ENCODE results near the gene BTNL8. TPM values are rescaled to one million over a fixed set of nuclear protein-coding genes. Genes with fewer than 3 reads are reported as not detected.

The BTNL8 gene
- total RNA-seq, 1 donor from 2014 or later, result 0.59 TPM

DNA sequence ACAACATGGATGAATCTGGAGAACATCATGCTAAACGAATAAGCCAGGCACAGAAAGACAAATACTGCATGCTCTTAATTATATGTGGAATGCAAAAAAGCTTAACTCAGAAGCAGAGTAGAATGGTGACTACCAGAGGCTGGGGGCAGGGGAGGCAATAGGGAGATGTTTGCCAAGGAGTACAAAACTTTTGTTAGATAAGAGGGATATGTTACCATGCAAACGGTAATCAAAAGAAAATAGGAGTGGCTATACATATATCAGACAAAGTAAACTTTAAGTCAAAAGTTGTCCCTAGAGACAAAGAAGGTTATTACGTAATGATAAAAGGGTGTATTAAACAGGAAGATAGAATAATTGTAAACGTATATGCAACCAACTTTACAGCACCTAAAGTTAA is 71.9 kb downstream of the BTNL8 start:
- TF ChIP-seq, protein P1, sequence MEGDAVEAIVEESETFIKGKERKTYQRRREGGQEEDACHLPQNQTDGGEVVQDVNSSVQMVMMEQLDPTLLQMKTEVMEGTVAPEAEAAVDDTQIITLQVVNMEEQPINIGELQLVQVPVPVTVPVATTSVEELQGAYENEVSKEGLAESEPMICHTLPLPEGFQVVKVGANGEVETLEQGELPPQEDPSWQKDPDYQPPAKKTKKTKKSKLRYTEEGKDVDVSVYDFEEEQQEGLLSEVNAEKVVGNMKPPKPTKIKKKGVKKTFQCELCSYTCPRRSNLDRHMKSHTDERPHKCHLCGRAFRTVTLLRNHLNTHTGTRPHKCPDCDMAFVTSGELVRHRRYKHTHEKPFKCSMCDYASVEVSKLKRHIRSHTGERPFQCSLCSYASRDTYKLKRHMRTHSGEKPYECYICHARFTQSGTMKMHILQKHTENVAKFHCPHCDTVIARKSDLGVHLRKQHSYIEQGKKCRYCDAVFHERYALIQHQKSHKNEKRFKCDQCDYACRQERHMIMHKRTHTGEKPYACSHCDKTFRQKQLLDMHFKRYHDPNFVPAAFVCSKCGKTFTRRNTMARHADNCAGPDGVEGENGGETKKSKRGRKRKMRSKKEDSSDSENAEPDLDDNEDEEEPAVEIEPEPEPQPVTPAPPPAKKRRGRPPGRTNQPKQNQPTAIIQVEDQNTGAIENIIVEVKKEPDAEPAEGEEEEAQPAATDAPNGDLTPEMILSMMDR (IDR thresholded peaks at IDR 0.05; ENCODE audit: unreplicated experiment), result no peak
- H3K4me3 Mint-ChIP-seq (ENCODE audit: unreplicated experiment), result no peak overlapping the region
- H3K27ac Mint-ChIP-seq (ENCODE audit: unreplicated experiment), result no peak overlapping the region
- no peaks in the 10 kb centered on the region for H3K4me1 Mint-ChIP-seq (ENCODE audit: unreplicated experiment)
- DNase-seq (ENCODE audit: low spot score), result no peak
- H3K36me3 Mint-ChIP-seq (ENCODE audit: low read depth, unreplicated experiment), result no peaks in the 10 kb centered on the region
- no peaks in the 10 kb centered on the region for H3K9me3 Mint-ChIP-seq (ENCODE audit: unreplicated experiment)
- no peaks in the 10 kb centered on the region for H3K27me3 Mint-ChIP-seq (ENCODE audit: unreplicated experiment)

DNA sequence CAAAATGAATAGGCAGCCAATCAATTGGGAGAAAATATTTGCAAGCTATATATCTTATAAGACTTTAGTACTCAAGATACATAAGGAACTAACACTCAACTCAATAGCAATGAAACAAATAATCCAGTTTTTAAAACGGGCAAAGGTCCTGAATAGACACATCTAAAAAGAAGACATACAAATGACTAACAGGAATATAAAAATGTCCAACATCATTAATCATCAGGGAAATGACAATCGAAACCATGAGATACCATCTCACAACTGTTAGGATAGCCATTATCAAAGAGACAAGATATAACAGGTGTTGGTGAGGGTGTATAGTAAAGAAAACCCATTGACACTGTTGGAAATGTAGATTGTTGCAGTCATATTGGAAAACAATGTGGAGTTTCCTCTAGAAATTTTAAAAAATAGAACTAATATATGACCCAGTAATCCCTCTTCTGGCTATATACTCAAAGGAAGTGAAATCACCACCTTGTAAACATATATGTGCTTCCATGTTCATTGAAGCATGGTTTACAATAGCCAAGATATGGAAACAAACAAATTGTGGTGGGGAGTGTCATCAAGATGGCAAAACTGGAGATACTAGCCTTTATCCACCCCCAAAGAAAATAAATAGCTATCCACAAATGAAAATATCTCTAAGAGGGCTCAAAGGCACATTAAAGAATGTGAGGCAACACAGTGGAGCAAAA is 75.8 kb downstream of the BTNL8 start:
- Mint-ChIP-seq H3K36me3 (ENCODE audit: low read depth, unreplicated experiment) (no peaks in the 10 kb centered on the region), H3K4me3 (ENCODE audit: unreplicated experiment) (no peak overlapping the region), H3K27ac (ENCODE audit: unreplicated experiment) (no peak overlapping the region), H3K27me3 (ENCODE audit: unreplicated experiment) (no peaks in the 10 kb centered on the region), H3K9me3 (ENCODE audit: unreplicated experiment) (no peaks in the 10 kb centered on the region), H3K4me1 (ENCODE audit: unreplicated experiment) (no peaks in the 10 kb centered on the region)
- DNase-seq (ENCODE audit: low spot score), result no peak
- TF ChIP-seq, protein P1 (IDR thresholded peaks at IDR 0.05; ENCODE audit: unreplicated experiment), result no peak

DNA sequence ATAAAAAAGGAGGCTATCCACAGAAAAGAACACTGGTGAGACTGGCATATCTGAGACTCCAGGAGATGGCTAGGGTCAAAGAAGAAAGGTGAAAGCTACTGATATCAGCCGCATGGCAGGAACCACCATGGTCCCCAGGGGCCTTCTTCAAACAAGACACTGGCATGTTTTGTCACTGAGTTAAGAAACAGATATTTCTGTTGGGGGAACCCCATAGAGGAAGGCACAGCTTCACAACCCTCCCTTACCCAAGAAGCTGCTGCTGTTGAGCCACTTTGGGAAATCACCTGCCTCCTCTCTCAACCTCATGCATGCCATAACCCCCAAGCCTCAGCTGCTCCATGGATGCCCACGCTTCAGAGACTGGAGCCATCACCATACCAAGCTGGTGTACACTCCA is 76.4 kb downstream of the BTNL8 start:
- Mint-ChIP-seq H3K4me1 (ENCODE audit: unreplicated experiment) (no peaks in the 10 kb centered on the region), H3K27me3 (ENCODE audit: unreplicated experiment) (no peaks in the 10 kb centered on the region), H3K27ac (ENCODE audit: unreplicated experiment) (no peak overlapping the region), H3K9me3 (ENCODE audit: unreplicated experiment) (no peaks in the 10 kb centered on the region), H3K36me3 (ENCODE audit: low read depth, unreplicated experiment) (no peaks in the 10 kb centered on the region), H3K4me3 (ENCODE audit: unreplicated experiment) (no peak overlapping the region)
- no peak for DNase-seq (ENCODE audit: low spot score)
- TF ChIP-seq, protein P1 (IDR thresholded peaks at IDR 0.05; ENCODE audit: unreplicated experiment), result no peak

DNA sequence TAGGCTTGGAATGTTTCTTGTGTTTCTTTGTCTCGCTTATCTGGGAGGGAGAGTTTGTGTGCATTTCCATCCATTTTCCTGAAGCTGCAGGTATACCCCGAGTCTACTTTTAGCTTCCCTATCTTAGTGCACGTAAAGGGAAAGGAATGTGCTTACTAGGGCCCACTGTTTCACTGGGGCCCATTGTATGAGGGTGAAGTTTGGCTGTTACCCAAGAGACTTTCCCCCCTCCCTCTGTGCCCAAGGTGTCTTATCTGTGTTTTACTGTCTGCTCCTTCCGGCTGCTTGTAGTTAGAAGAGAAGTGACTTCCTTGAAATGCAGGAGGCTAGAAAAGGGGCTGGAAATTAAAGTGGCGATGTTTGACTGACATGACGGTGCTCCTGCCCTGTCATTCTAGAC is 77.6 kb downstream of the BTNL8 start:
- no peaks in the 10 kb centered on the region for H3K4me1 Mint-ChIP-seq (ENCODE audit: unreplicated experiment)
- no peaks in the 10 kb centered on the region for H3K36me3 Mint-ChIP-seq (ENCODE audit: low read depth, unreplicated experiment)
- no peak overlapping the region for H3K27ac Mint-ChIP-seq (ENCODE audit: unreplicated experiment)
- no peak for DNase-seq (ENCODE audit: low spot score)
- H3K27me3 Mint-ChIP-seq (ENCODE audit: unreplicated experiment), result no peaks in the 10 kb centered on the region
- H3K9me3 Mint-ChIP-seq (ENCODE audit: unreplicated experiment), result no peaks in the 10 kb centered on the region
- TF ChIP-seq, protein P1 (IDR thresholded peaks at IDR 0.05; ENCODE audit: unreplicated experiment), result no peak
- no peak overlapping the region for H3K4me3 Mint-ChIP-seq (ENCODE audit: unreplicated experiment)

DNA sequence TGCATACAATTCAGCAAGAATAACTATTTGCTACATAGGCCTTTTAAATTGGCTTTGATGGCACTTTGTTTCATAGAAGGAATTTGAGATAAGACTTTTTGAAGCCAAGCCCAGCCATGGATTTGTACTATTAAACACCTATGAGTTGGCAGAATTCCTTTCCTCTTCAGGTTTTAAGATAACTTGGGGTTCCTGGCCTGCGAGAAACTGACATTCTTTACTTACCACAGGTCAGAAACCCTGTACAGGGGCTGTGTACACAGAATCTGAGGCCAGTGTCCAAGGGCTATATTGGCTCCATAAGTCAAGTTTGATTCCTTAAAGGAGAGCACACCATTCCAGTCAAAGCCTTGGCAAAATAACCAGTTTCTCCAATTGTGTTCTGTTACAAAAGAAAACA is 78.9 kb downstream of the BTNL8 start:
- H3K36me3 Mint-ChIP-seq (ENCODE audit: low read depth, unreplicated experiment), result no peaks in the 10 kb centered on the region
- no peak for DNase-seq (ENCODE audit: low spot score)
- H3K27ac Mint-ChIP-seq (ENCODE audit: unreplicated experiment), result no peak overlapping the region
- H3K27me3 Mint-ChIP-seq (ENCODE audit: unreplicated experiment), result no peaks in the 10 kb centered on the region
- no peaks in the 10 kb centered on the region for H3K4me1 Mint-ChIP-seq (ENCODE audit: unreplicated experiment)
- no peak overlapping the region for H3K4me3 Mint-ChIP-seq (ENCODE audit: unreplicated experiment)
- H3K9me3 Mint-ChIP-seq (ENCODE audit: unreplicated experiment), result no peaks in the 10 kb centered on the region
- TF ChIP-seq, protein P1 (IDR thresholded peaks at IDR 0.05; ENCODE audit: unreplicated experiment), result no peak

All from endothelial cell (in vitro differentiated cells).